ENCODE results near the gene ELOVL5.
A peak's percentile ranks its signal among the peaks of the same experiment; 100 is the strongest.
"Not testable (repeated sequence)": the region's sequence is repeated elsewhere in the genome, so short reads cannot be mapped to it uniquely, and the experiment has no call there.

ELOVL5 gene

GRCh38 chr6:53348371-53349208, at the start of gene ELOVL5:
TSS of gene ELOVL5 (minus strand) at chr6:53348950. CDS start at chr6:53295699, 53,251 bp downstream.
- peak; percentile 73 for DNase-seq (ENCODE audit: extremely low spot score, insufficient read length, low read depth)
- peak; percentile 73 for FAIRE-seq

- DNase-seq (ENCODE audit: extremely low spot score, insufficient read length, low read depth) (no peak), FAIRE-seq (no peak)
Measured at GRCh38 chr6:53397283-53397682, 48.5 kb upstream of the ELOVL5 start.

- FAIRE-seq (no peak), DNase-seq (ENCODE audit: extremely low spot score, insufficient read length, low read depth) (no peak)
Measured at GRCh38 chr6:53395986-53396385, 47.2 kb upstream of the ELOVL5 start.

- DNase-seq (ENCODE audit: extremely low spot score, insufficient read length, low read depth) (no peak), FAIRE-seq (no peak)
Measured at GRCh38 chr6:53394704-53395103, 46.0 kb upstream of the ELOVL5 start.

- DNase-seq (ENCODE audit: extremely low spot score, insufficient read length, low read depth) (no peak), FAIRE-seq (no peak)
Measured at GRCh38 chr6:53391170-53391569, 42.4 kb upstream of the ELOVL5 start.

- no peak for FAIRE-seq
- DNase-seq (ENCODE audit: extremely low spot score, insufficient read length, low read depth) = no peak
Measured at GRCh38 chr6:53390010-53390409, 41.3 kb upstream of the ELOVL5 start.

- FAIRE-seq = not testable (repeated sequence)
Measured at GRCh38 chr6:53388615-53389014, 39.9 kb upstream of the ELOVL5 start.

GRCh38 chr6:53382421-53382820, 33.7 kb upstream of the ELOVL5 start:
- FAIRE-seq (no peak), DNase-seq (ENCODE audit: extremely low spot score, insufficient read length, low read depth) (no peak)

More at GRCh38 chr6:53388615-53389014, 39.9 kb upstream of the ELOVL5 start:
- DNase-seq (ENCODE audit: extremely low spot score, insufficient read length, low read depth) = not testable (repeated sequence)

GRCh38 chr6:53378208-53378607, 29.5 kb upstream of the ELOVL5 start:
- DNase-seq (ENCODE audit: extremely low spot score, insufficient read length, low read depth) (no peak), FAIRE-seq (no peak)

- DNase-seq (ENCODE audit: extremely low spot score, insufficient read length, low read depth) = no peak
- FAIRE-seq = no peak
Measured at GRCh38 chr6:53377793-53378192, 29.0 kb upstream of the ELOVL5 start.

GRCh38 chr6:53377289-53377688, 28.5 kb upstream of the ELOVL5 start:
- FAIRE-seq (no peak), DNase-seq (ENCODE audit: extremely low spot score, insufficient read length, low read depth) (no peak)

- no peak for DNase-seq (ENCODE audit: extremely low spot score, insufficient read length, low read depth)
- no peak for FAIRE-seq
Measured at GRCh38 chr6:53376661-53377226, 28.0 kb upstream of the ELOVL5 start.

- FAIRE-seq (no peak), DNase-seq (ENCODE audit: extremely low spot score, insufficient read length, low read depth) (no peak)
Measured at GRCh38 chr6:53375847-53376246, 27.1 kb upstream of the ELOVL5 start.

- no peak for DNase-seq (ENCODE audit: extremely low spot score, insufficient read length, low read depth)
- no peak for FAIRE-seq
Measured at GRCh38 chr6:53373638-53374037, 24.9 kb upstream of the ELOVL5 start.

- FAIRE-seq = no peak
- DNase-seq (ENCODE audit: extremely low spot score, insufficient read length, low read depth) = no peak
Measured at GRCh38 chr6:53369876-53370515, 21.2 kb upstream of the ELOVL5 start.

- FAIRE-seq = no peak
- DNase-seq (ENCODE audit: extremely low spot score, insufficient read length, low read depth) = no peak
Measured at GRCh38 chr6:53369051-53369450, 20.3 kb upstream of the ELOVL5 start.

- FAIRE-seq = no peak
- no peak for DNase-seq (ENCODE audit: extremely low spot score, insufficient read length, low read depth)
Measured at GRCh38 chr6:53366128-53366641, 17.4 kb upstream of the ELOVL5 start.

GRCh38 chr6:53363341-53364079, 14.8 kb upstream of the ELOVL5 start:
- FAIRE-seq (no peak), DNase-seq (ENCODE audit: extremely low spot score, insufficient read length, low read depth) (no peak)

- no peak for FAIRE-seq
- no peak for DNase-seq (ENCODE audit: extremely low spot score, insufficient read length, low read depth)
Measured at GRCh38 chr6:53361549-53362031, 12.8 kb upstream of the ELOVL5 start.

Data from GM18507 (cell line).